ENCODE results near the gene HBM. TPM values are rescaled to one million over a fixed set of nuclear protein-coding genes. Genes with fewer than 3 reads are reported as not detected.

The HBM gene
- total RNA-seq, 2 donors from 2014 or later, result not detected

DNA sequence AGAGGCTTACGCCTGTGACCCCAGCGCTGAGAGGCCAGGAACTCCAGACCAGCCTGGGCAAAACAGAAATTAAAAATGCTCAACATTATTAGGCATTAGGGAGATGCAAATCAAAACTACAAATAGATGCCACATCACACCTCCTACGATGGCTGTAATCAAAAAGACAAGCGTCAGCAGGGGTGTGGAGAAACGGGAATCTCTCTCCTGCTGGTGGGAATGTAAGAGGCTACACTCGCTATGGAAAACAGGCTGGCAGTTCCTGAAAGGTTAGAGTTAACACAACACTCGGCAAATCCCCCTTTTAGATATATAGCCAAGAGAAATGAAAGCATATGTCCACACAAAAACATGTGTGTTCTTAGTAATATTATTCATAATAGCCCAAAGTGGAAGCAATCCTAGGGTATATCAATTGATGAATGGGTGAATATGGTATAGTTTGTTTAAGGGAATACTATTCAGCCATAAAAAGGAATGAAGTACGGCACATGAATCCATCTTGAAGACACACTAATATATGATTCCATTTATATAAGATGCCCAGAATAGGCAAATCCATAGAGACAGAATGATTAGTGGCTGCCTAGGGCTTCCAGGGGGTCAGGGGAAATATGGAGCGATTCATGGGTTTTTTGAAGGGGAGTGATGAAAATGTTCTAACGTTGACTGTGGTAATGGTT is 25.5 kb upstream of the HBM start:
- no peak overlapping the region for H3K27ac ChIP-seq (ENCODE audit: low read depth, low read length)
- no peaks in the 10 kb centered on the region for H3K36me3 Mint-ChIP-seq (ENCODE audit: low read depth)
- H3K27ac Mint-ChIP-seq, result no peak overlapping the region
- H3K36me3 ChIP-seq (ENCODE audit: control insufficient read depth, insufficient read depth, low read length), result no peaks in the 10 kb centered on the region
- peaks cover 17% of the 10 kb centered on the region for H3K27me3 Mint-ChIP-seq (ENCODE audit: insufficient read depth)
- WGBS, 2 experiments (ENCODE audit: insufficient coverage in 1 of 2, insufficient read length in 1 of 2), result 74 to 76% methylated on average over 8 to 9 of the region's 10 CpGs
- H3K9ac ChIP-seq (ENCODE audit: extremely low read depth, low read length, poor library complexity, severe bottlenecking), result no peak overlapping the region
- H3K4me3 ChIP-seq (ENCODE audit: low read length), result no peak overlapping the region
- no peak overlapping the region for H3K4me3 Mint-ChIP-seq
- peak; percentile 60 for DNase-seq
- peak; percentile 49 for TF ChIP-seq CTCF (conservative IDR thresholded peaks at IDR 0.05)
- no peaks in the 10 kb centered on the region for H3K9me3 ChIP-seq (ENCODE audit: control insufficient read depth, low read length)
- H3K27me3 ChIP-seq (ENCODE audit: control insufficient read depth, insufficient read depth, low read length, poor library complexity, severe bottlenecking), result no peaks in the 10 kb centered on the region
- H3K4me1 Mint-ChIP-seq, result no peaks in the 10 kb centered on the region
- no peaks in the 10 kb centered on the region for H3K9me3 Mint-ChIP-seq
- H3K4me1 ChIP-seq (ENCODE audit: control insufficient read depth, insufficient read depth, low read length), result no peaks in the 10 kb centered on the region

DNA sequence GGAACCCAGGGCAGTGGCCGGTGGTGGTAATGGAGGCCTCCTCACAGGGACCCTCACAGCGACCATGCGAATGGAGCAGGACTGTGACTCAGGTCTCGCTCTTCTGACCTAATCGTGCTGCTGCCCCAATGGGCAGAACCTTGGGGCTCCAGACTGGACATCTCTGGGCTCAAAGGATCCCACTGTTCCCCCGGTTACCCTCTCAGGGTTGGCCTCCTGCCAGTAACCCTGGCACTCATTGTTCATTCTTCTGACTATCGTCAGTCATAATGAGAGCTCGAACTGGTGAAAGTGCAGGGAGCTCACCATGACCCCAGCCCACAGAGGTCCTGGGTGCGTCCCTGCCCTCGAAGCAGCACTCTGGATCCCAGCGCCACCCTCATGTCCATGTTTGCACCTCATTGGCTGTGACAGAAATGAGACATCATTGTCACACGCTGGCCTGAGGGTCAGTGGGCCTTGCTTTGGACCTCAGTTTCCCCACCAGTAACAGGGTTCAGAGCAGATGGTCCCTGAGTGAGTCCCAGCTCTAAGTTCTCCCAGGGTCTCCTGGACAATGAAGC is 23.3 kb upstream of the HBM start:
- Histone ChIP-seq H3K27me3 (ENCODE audit: control insufficient read depth, insufficient read depth, low read length, poor library complexity, severe bottlenecking) (no peaks in the 10 kb centered on the region), H3K9me3 (ENCODE audit: control insufficient read depth, low read length) (no peaks in the 10 kb centered on the region), H3K4me1 (ENCODE audit: control insufficient read depth, insufficient read depth, low read length) (no peaks in the 10 kb centered on the region), H3K27ac (ENCODE audit: low read depth, low read length) (no peak overlapping the region), H3K36me3 (ENCODE audit: control insufficient read depth, insufficient read depth, low read length) (no peaks in the 10 kb centered on the region), H3K9ac (ENCODE audit: extremely low read depth, low read length, poor library complexity, severe bottlenecking) (no peak overlapping the region), H3K4me3 (ENCODE audit: low read length) (no peak overlapping the region)
- H3K9me3 Mint-ChIP-seq, result no peaks in the 10 kb centered on the region
- H3K27ac Mint-ChIP-seq, result no peak overlapping the region
- WGBS, 2 experiments (ENCODE audit: insufficient coverage in 1 of 2, insufficient read length in 1 of 2), result 86 to 93% methylated on average over 8 to 12 of the region's 12 CpGs
- H3K36me3 Mint-ChIP-seq (ENCODE audit: low read depth), result no peaks in the 10 kb centered on the region
- no peak overlapping the region for H3K4me3 Mint-ChIP-seq
- peaks cover 20% of the 10 kb centered on the region for H3K27me3 Mint-ChIP-seq (ENCODE audit: insufficient read depth)
- DNase-seq, result no peak
- TF ChIP-seq CTCF (conservative IDR thresholded peaks at IDR 0.05), result no peak
- H3K4me1 Mint-ChIP-seq, result no peaks in the 10 kb centered on the region

- Histone ChIP-seq H3K36me3 (ENCODE audit: control insufficient read depth, insufficient read depth, low read length) (no peaks in the 10 kb centered on the region), H3K4me1 (ENCODE audit: control insufficient read depth, insufficient read depth, low read length) (no peaks in the 10 kb centered on the region), H3K27me3 (ENCODE audit: control insufficient read depth, insufficient read depth, low read length, poor library complexity, severe bottlenecking) (no peaks in the 10 kb centered on the region), H3K9ac (ENCODE audit: extremely low read depth, low read length, poor library complexity, severe bottlenecking) (no peak overlapping the region), H3K4me3 (ENCODE audit: low read length) (no peak overlapping the region), H3K9me3 (ENCODE audit: control insufficient read depth, low read length) (no peaks in the 10 kb centered on the region), H3K27ac (ENCODE audit: low read depth, low read length) (no peak overlapping the region)
- 88 to 92% methylated on average over 3 to 6 of the region's 6 CpGs for WGBS, 2 experiments (ENCODE audit: insufficient coverage in 1 of 2, insufficient read length in 1 of 2)
- Mint-ChIP-seq H3K4me3 (no peak overlapping the region), H3K4me1 (no peaks in the 10 kb centered on the region), H3K36me3 (ENCODE audit: low read depth) (no peaks in the 10 kb centered on the region), H3K27me3 (ENCODE audit: insufficient read depth) (peaks cover 20% of the 10 kb centered on the region), H3K9me3 (no peaks in the 10 kb centered on the region), H3K27ac (no peak overlapping the region)
- DNase-seq, result no peak
- TF ChIP-seq CTCF (conservative IDR thresholded peaks at IDR 0.05), result no peak
These were observed 22.7 kb upstream of the HBM start for GRCh38 chr16:143047-143446.
